Stimulated activated CD8-positive, alpha-beta memory T cell treated with anti-CD3 and anti-CD28 coated beads, Interleukin-4, amount 100 ng/mL, for 1 hour (primary cell): ENCODE data around the gene MRGPRD.

Experiments used
- DNase-seq, 2 donors: peaks; one replicate each; pipeline ENCODE4 v3.0.0-alpha.2; 2020; ENCODE audit warnings: low read depth in 2 of 2, low spot score in 1 of 2

The MRGPRD gene

DNA sequence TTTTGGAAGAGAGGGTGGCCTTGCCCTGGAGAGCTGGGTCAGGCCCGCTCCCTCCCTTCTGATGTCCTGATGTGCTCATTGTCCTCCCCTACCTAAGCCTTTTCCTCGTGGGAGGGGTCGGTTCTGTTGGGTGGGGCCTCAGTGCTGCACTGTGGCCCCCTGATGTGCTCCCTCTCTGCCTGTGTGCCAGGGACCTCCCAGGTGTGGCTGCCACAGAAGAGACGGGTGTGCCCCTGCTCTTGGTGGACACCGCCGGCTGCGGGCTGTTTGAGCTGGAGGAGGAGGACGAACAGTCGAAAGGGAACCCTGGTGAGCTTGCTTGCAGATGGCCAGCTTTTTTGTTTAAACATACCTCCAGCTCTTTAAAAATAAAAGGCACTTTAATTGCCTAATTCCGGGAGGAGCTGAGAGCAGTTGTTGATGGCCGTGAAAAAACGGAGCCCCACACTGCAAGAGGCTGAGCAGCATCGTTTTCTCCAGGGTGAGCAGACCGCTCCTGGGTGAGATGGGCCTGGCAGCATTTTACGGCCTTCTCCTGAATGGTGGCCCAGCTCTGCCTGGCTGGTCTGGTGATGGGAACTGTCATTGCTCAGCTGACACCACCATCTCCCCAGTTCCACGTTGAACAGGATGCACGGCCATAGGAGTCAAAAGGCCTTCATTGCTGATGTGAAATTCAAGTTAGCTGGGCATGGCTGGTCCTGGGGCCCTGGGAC, 47.0 kb downstream of the MRGPRD start:
- no peak for DNase-seq

DNA sequence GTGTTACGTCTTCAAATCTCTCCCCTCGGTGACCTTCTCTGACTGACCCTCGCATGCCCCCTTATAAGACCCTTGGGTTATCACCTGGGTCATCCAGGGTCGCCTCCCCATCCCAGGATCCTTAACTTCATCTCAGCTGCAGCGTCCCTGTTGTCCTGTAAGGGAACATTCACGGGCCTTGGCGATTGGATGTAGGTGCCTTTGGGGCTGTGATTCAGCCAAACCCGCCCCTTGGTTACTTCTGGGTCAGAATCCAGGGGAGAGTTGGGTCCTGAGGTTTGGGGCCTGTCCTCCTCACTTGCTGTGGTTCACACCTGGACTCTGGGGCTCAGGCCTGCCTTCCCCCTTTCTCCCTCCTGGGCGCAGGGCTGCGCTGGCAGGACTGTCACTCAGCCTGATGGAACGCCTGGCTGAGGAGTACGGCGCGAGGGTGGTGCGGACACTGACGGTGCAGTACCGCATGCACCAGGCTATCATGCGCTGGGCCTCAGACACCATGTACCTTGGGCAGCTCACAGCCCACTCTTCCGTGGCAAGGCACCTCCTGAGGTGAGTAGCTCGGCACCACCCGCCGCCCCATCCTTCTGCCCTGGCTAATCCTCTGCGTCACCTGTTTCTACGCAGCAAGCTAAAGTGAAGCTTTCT, 47.7 kb downstream of the MRGPRD start:
- no peak for DNase-seq

DNA sequence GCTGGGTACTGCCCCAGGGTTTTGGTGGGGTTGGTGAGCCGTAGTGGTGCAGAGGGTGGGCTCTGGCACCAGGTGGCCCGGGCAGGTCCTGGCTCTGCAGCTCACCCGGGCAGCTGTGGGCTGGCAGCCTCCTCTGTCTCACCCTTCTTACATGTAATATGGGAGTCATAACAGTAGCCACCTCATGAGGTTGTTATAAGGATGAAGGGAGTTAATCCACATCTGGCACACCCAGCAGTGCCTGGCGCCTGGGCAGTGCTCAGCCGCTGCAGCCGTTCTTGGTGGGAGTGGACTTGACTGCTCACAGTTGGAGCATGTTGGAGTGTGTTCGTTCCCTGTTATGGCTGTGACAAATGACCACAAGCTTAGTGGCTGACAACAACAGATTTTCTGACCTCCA, 48.4 kb downstream of the MRGPRD start:
- no peak for DNase-seq

DNA sequence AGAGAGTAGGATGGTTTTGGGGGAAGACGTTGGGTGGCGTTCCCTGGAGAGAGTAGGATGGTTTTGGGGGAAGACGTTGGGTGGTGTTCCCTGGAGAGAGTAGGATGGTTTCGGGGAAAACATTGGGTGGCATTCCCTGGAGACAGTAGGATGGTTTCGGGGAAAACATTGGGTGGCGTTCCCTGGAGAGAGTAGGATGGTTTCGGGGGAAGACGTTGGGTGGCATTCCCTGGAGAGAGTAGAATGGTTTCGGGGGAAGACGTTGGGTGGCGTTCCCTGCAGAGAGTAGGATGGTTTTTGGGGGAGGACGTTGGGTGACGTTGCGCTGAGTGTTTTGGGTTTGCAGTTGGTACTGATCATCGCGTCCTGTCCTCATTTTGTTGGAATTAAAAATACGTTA, 48.9 kb downstream of the MRGPRD start:
- DNase-seq: no peak

DNA sequence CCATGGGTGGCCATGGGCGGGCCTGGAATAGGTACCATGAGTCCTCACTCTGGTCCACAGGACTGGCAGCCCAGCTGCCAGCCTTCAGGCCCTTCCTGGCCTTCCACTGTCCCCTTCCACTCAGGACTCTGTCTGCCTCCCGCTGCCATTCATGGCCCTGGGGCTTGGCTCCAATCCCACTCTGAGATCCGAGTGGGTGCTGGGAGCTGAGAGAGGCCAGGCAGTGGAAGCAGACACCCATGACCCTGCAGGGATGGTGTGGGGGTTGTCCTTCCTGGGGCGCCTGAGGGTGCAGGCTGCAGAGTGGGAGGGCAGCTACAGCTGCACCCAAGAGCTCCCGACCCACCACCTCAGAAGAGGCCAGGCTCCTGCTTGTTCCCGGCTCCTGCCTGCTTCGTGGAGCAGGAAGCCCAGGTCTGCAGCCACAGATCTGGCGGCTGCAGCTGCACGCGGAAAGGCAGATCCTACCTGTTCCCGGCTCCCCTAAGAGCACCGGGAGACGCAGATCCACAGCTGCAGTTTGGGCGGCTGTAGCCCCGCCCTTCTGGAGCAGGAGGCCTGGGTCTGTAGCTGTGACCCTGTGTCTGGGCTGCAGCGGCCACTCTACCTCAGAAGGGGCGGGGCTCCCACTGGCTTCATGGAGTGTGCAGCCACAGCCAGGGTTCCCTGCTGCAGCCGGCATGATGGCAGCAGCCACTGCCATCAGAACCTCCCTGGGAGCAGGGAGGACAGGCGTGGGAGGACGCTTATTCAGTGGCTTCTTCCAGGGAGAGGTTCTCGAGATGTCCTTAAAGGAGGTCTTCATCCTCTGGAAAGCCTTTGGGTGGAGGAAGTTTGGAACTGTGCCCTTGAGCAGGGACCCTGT, 49.6 kb downstream of the MRGPRD start:
- DNase-seq: no peak
